DOHH2 (cell line): ENCODE data around the gene PPP2R2C.

Source experiments
- EZH2phosphoT487 ChIP-seq: fragments of 200-600 bp; sonication (generic); IDR thresholded peaks from 2 replicates; pipeline ENCODE4 v1.6.1; 2017; ENCODE audit warnings: borderline replicate concordance, mild to moderate bottlenecking, antibody characterized with exemption, low read length, moderate library complexity, mixed read lengths
- TF ChIP-seq, protein P1 (sequence below): fragments of 200-600 bp; sonication (generic); IDR thresholded peaks from one replicate; pipeline ENCODE4 v1.5.1; 2014; ENCODE audit warnings: antibody characterized with exemption, mild to moderate bottlenecking, low read depth, low read length; ENCODE audit not compliant: poor library complexity, severe bottlenecking

DNA sequence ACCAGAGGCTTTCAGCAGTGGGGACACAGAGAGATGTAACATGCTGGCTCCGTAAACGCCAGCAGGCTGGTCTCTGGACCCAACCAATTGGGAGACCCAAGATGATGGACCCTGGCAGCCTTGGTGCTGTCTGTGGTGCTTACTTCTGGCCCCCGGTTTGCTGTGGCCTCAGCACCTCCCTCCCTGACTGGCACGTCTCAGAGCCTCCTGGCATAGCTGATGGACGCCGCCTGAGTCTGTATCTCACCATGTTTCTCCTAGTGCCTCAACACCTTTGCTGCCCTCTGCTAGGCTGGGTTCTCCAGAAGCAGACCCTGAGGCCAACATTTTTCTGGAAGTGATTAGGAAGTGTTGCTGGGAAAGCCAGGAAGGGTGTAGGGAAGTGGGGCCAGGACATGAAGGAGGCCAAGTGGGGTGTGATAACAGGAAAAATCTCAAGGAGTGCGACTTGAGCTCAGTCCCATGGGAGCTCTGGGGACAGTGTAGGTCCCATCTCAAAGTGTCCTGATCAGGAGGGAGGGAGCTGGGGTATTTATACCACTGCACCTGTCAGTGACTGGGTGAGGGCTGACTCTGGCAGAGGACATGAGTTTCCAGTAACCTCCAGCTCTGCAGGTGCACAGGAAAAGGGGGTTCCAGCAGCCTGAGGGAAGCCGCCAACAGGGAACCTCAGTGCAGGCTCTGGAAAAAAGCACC, 31.8 kb downstream of the PPP2R2C start:
- TF ChIP-seq, protein P1, sequence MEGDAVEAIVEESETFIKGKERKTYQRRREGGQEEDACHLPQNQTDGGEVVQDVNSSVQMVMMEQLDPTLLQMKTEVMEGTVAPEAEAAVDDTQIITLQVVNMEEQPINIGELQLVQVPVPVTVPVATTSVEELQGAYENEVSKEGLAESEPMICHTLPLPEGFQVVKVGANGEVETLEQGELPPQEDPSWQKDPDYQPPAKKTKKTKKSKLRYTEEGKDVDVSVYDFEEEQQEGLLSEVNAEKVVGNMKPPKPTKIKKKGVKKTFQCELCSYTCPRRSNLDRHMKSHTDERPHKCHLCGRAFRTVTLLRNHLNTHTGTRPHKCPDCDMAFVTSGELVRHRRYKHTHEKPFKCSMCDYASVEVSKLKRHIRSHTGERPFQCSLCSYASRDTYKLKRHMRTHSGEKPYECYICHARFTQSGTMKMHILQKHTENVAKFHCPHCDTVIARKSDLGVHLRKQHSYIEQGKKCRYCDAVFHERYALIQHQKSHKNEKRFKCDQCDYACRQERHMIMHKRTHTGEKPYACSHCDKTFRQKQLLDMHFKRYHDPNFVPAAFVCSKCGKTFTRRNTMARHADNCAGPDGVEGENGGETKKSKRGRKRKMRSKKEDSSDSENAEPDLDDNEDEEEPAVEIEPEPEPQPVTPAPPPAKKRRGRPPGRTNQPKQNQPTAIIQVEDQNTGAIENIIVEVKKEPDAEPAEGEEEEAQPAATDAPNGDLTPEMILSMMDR: no peak
- no peak for TF ChIP-seq EZH2phosphoT487
